ENCODE measurements around the gene C1RL.

DNA sequence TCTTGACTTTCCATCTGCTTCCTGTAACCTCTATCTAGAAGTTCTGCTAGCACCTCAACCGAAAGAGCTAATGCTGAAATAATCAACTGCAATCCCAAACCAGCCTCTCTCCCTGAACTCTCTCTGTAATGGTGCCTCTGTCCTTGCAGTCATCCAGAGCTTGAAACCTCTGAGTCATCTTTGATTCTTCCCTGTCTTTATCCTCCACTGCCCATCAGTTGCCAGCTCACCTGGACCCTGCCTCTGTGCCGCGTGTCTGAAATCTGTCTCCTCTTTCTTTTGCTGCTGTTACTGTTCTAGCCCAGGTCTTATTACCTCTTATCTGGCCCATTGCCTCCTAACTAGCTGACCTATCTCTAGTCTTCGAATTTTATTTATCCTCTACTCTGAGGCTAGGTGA lies 36.7 kb upstream of the C1RL start:
- TF ChIP-seq, protein P1, sequence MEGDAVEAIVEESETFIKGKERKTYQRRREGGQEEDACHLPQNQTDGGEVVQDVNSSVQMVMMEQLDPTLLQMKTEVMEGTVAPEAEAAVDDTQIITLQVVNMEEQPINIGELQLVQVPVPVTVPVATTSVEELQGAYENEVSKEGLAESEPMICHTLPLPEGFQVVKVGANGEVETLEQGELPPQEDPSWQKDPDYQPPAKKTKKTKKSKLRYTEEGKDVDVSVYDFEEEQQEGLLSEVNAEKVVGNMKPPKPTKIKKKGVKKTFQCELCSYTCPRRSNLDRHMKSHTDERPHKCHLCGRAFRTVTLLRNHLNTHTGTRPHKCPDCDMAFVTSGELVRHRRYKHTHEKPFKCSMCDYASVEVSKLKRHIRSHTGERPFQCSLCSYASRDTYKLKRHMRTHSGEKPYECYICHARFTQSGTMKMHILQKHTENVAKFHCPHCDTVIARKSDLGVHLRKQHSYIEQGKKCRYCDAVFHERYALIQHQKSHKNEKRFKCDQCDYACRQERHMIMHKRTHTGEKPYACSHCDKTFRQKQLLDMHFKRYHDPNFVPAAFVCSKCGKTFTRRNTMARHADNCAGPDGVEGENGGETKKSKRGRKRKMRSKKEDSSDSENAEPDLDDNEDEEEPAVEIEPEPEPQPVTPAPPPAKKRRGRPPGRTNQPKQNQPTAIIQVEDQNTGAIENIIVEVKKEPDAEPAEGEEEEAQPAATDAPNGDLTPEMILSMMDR (IDR thresholded peaks at IDR 0.05 in 2 of 3, conservative IDR thresholded peaks at IDR 0.05 in 1 of 3; ENCODE audit: borderline replicate concordance in 1 of 3, insufficient read depth in 1 of 3, low read depth in 2 of 3, low read length in 2 of 3), result no peak
- TF ChIP-seq POLR2A (IDR thresholded peaks at IDR 0.05; ENCODE audit: borderline replicate concordance, extremely low read depth, insufficient read depth, insufficient read length) (no peak), ZNF274 (IDR thresholded peaks at IDR 0.05; ENCODE audit: low read depth, low read length) (no peak), EZH2 (IDR thresholded peaks at IDR 0.05) (no peak), TCF7L2 (IDR thresholded peaks at IDR 0.05; ENCODE audit: borderline replicate concordance, extremely low read depth, insufficient read depth, insufficient read length) (no peak), EGR1 (IDR thresholded peaks at IDR 0.05; ENCODE audit: low read depth) (no peak), FOSL1 (IDR thresholded peaks at IDR 0.05; ENCODE audit: low read depth) (no peak), MAX (IDR thresholded peaks at IDR 0.05) (no peak), SP1 (IDR thresholded peaks at IDR 0.05; ENCODE audit: low read depth) (no peak), EZH2phosphoT487 (IDR thresholded peaks at IDR 0.05; ENCODE audit: borderline replicate concordance) (no peak), ZBTB33 (IDR thresholded peaks at IDR 0.05; ENCODE audit: extremely low read depth, insufficient replicate concordance, low read length) (no peak)
- TF ChIP-seq, protein P2, sequence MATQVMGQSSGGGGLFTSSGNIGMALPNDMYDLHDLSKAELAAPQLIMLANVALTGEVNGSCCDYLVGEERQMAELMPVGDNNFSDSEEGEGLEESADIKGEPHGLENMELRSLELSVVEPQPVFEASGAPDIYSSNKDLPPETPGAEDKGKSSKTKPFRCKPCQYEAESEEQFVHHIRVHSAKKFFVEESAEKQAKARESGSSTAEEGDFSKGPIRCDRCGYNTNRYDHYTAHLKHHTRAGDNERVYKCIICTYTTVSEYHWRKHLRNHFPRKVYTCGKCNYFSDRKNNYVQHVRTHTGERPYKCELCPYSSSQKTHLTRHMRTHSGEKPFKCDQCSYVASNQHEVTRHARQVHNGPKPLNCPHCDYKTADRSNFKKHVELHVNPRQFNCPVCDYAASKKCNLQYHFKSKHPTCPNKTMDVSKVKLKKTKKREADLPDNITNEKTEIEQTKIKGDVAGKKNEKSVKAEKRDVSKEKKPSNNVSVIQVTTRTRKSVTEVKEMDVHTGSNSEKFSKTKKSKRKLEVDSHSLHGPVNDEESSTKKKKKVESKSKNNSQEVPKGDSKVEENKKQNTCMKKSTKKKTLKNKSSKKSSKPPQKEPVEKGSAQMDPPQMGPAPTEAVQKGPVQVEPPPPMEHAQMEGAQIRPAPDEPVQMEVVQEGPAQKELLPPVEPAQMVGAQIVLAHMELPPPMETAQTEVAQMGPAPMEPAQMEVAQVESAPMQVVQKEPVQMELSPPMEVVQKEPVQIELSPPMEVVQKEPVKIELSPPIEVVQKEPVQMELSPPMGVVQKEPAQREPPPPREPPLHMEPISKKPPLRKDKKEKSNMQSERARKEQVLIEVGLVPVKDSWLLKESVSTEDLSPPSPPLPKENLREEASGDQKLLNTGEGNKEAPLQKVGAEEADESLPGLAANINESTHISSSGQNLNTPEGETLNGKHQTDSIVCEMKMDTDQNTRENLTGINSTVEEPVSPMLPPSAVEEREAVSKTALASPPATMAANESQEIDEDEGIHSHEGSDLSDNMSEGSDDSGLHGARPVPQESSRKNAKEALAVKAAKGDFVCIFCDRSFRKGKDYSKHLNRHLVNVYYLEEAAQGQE (IDR thresholded peaks at IDR 0.05; ENCODE audit: low read depth), result no peak
